DOHH2 (cell line): ENCODE data around the gene SF3B1.
A peak's percentile ranks its signal among the peaks of the same experiment; 100 is the strongest.

Experiments
- H3F3A ChIP-seq: fragments of 200-600 bp; sonication (generic), shearing (Covaris generic); 2 replicates; pipeline ENCODE4 v1.6.0; 2016; ENCODE audit warnings: antibody characterized with exemption, mild to moderate bottlenecking; ENCODE audit not compliant: control insufficient read depth, insufficient read depth
- H3K27ac ChIP-seq: fragments of 200-600 bp; sonication (generic); 2 replicates; pipeline ENCODE4 v1.5.1; 2014; ENCODE audit warnings: low read depth, mild to moderate bottlenecking, low read length, moderate library complexity
- H3K27me3 ChIP-seq: fragments of 200-600 bp; sonication (generic); 2 replicates; pipeline ENCODE4 v1.6.1; 2014; ENCODE audit warnings: mild to moderate bottlenecking, low read length, mixed read lengths; ENCODE audit not compliant: control insufficient read depth
- H3K36me3 ChIP-seq: fragments of 200-600 bp; sonication (generic); 2 replicates; pipeline ENCODE4 v1.6.1; 2014; ENCODE audit warnings: mild to moderate bottlenecking, low read length, moderate library complexity, mixed read lengths; ENCODE audit not compliant: control insufficient read depth
- H3K4me1 ChIP-seq: fragments of 200-600 bp; sonication (generic); 2 replicates; pipeline ENCODE4 v1.6.1; 2014; ENCODE audit warnings: mild to moderate bottlenecking, low read length, mixed read lengths; ENCODE audit not compliant: control insufficient read depth
- H3K4me2 ChIP-seq: fragments of 200-600 bp; sonication (generic); 2 replicates; pipeline ENCODE4 v1.6.0; 2014; ENCODE audit warnings: mild to moderate bottlenecking, low read length, moderate library complexity
- H3K4me3 ChIP-seq: fragments of 200-600 bp; sonication (generic); 2 replicates; pipeline ENCODE4 v1.5.1; 2014; ENCODE audit warnings: mild to moderate bottlenecking, low read length, mixed read lengths
- H3K79me2 ChIP-seq: fragments of 200-600 bp; sonication (generic); 2 replicates; pipeline ENCODE4 v1.6.1; 2014; ENCODE audit warnings: mild to moderate bottlenecking, low read length, mixed read lengths; ENCODE audit not compliant: control insufficient read depth
- H3K9me2 ChIP-seq: fragments of 200-600 bp; sonication (generic); replicated peaks from 2 replicates; pipeline ENCODE4 v1.6.1; 2014; ENCODE audit warnings: mild to moderate bottlenecking, low read length, mixed read lengths; ENCODE audit not compliant: control insufficient read depth
- H3K9me3 ChIP-seq: fragments of 200-600 bp; sonication (generic); 2 replicates; pipeline ENCODE4 v1.6.1; 2014; ENCODE audit warnings: antibody characterized with exemption, low read length, mixed read lengths; ENCODE audit not compliant: control insufficient read depth, insufficient read depth
- H4K20me1 ChIP-seq: fragments of 200-600 bp; sonication (generic); 2 replicates; pipeline ENCODE4 v1.6.0; 2014; ENCODE audit warnings: low read depth, mild to moderate bottlenecking, antibody characterized with exemption, low read length, moderate library complexity; ENCODE audit not compliant: control insufficient read depth, insufficient read depth
- EZH2phosphoT487 ChIP-seq: fragments of 200-600 bp; sonication (generic); IDR thresholded peaks from 2 replicates; pipeline ENCODE4 v1.6.1; 2017; ENCODE audit warnings: borderline replicate concordance, mild to moderate bottlenecking, antibody characterized with exemption, low read length, moderate library complexity, mixed read lengths
- TF ChIP-seq, protein P1 (sequence below): fragments of 200-600 bp; sonication (generic); IDR thresholded peaks from one replicate; pipeline ENCODE4 v1.5.1; 2014; ENCODE audit warnings: antibody characterized with exemption, mild to moderate bottlenecking, low read depth, low read length; ENCODE audit not compliant: poor library complexity, severe bottlenecking

The SF3B1 gene

DNA sequence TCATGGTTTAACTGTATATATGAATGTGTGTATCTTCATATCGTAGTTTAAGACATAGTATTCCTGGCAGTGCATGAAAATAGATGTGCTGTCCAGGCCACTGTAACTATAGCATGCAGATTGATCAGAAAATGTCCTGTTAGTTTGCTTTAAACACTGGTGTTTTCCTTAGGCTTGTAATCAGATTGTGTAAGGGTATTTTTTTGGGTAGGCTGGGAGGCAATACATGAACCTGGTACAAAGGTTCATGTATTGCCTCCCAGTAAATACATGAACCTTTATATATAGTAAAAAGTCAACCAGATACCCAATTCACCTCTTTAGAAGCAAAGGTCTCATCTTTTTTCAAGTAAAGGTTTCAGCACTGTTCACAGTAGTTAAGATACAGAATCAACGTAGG lies 20.1 kb upstream of the SF3B1 start:
- peak overlapping the region; percentile 88 for H3K4me3 ChIP-seq
- peak overlapping the region; percentile 73 for H3K4me2 ChIP-seq
- peaks cover 17% of the 10 kb centered on the region for H3K4me1 ChIP-seq
- H3K27ac ChIP-seq = no peak overlapping the region
- H3K9me3 ChIP-seq = no peaks in the 10 kb centered on the region
- H3K9me2 ChIP-seq = no peaks in the 10 kb centered on the region
- H3K79me2 ChIP-seq = peaks cover 67% of the 10 kb centered on the region
- H3K36me3 ChIP-seq = peaks cover 10% of the 10 kb centered on the region
- H3F3A ChIP-seq = 0 out of 2 replicates have a peak, but pooled peaks cover 3% of the 10 kb centered on the region
- 0 out of 2 replicates have a peak, but pooled peaks cover 4% of the 10 kb centered on the region for H4K20me1 ChIP-seq
- TF ChIP-seq, protein P1, sequence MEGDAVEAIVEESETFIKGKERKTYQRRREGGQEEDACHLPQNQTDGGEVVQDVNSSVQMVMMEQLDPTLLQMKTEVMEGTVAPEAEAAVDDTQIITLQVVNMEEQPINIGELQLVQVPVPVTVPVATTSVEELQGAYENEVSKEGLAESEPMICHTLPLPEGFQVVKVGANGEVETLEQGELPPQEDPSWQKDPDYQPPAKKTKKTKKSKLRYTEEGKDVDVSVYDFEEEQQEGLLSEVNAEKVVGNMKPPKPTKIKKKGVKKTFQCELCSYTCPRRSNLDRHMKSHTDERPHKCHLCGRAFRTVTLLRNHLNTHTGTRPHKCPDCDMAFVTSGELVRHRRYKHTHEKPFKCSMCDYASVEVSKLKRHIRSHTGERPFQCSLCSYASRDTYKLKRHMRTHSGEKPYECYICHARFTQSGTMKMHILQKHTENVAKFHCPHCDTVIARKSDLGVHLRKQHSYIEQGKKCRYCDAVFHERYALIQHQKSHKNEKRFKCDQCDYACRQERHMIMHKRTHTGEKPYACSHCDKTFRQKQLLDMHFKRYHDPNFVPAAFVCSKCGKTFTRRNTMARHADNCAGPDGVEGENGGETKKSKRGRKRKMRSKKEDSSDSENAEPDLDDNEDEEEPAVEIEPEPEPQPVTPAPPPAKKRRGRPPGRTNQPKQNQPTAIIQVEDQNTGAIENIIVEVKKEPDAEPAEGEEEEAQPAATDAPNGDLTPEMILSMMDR = no peak
- TF ChIP-seq EZH2phosphoT487 = no peak
- H3K27me3 ChIP-seq = no peaks in the 10 kb centered on the region

DNA sequence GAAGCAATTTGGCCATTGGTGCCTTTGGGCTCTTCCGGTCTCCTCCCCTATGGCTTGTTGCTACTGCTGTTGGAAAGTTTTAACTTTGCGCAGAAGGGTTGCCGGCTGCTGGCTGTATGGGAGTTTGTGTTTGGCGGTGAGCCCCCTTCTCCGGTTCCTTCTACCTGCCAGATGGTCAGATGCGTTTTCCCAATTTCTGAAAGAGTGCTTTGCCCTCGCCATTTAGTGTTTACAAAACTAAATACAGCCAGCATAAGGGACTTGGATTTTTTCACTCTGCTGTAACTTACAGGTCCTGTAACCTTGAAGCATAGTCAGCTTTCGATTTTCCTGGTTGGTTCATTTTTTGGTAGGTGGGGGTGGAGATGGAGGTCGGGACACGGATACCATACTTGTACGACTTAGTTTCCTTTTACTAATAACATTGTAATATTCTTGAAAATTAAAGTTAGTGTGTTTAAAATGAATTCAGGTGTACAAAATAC lies 19.1 kb upstream of the SF3B1 start:
- Histone ChIP-seq H3K4me3 (peak overlapping the region; percentile 88), H3K79me2 (peaks cover 57% of the 10 kb centered on the region)

DNA sequence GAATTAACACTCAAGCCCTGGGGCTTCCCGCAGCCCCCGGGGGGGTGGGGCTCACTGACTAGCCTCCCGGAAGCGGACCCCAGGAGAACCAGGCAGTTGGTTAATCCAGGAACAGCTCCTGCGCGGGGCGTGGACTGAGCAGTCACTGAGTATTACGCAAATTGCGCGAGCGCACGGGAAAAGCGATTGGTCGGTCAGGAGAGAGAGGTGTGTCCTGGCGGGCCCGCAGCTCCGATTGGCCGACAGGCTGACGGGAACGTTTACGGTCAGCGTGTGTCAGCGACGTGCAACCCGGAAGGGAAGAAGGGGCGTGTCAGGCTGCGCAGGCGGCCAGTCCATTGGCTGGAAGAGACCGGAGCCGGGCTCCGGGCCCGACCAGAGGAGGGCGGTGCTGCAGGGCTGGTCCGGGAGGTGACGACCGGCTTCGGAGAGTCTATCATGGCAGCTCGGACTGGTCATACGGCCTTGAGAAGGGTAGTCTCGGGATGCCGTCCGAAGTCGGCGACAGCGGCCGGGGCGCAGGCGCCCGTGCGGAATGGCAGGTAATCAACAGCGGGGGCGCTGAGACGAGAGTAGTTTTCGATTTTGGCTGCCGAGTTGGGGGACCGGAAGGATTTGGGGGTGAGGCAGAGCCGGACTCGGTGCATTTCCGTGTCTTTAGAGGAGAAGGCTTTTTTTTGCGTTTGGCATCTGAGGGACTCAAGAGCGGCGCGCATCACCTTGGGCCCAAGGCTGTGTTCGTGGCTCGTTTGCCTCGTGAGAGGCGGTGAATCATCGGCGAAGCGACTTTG lies 18.5 kb upstream of the SF3B1 start, which contains the start of gene COQ10B:
Gene COQ10B (plus strand): TSS at position 430 of the 791 bp plus-strand sequence. CDS start 9 bp downstream, at position 439.
- H3K27ac ChIP-seq = peak within 1 kb of the TSS; percentile 52

More for the DNA sequence above, 19.1 kb upstream of the SF3B1 start:
- 0 out of 2 replicates have a peak, but pooled peaks cover 3% of the 10 kb centered on the region for H3F3A ChIP-seq
- TF ChIP-seq EZH2phosphoT487 = no peak
- peak overlapping the region; percentile 73 for H3K4me2 ChIP-seq
- H3K9me3 ChIP-seq = no peaks in the 10 kb centered on the region
- H3K4me1 ChIP-seq = peaks cover 17% of the 10 kb centered on the region
- peak overlapping the region; percentile 52 for H3K27ac ChIP-seq
- 0 out of 2 replicates have a peak, but pooled peaks cover 4% of the 10 kb centered on the region for H4K20me1 ChIP-seq
- peaks cover 6% of the 10 kb centered on the region for H3K36me3 ChIP-seq
- no peaks in the 10 kb centered on the region for H3K27me3 ChIP-seq
- no peaks in the 10 kb centered on the region for H3K9me2 ChIP-seq

More for the DNA sequence above, 18.5 kb upstream of the SF3B1 start, which contains the start of gene COQ10B:
- H3F3A ChIP-seq = 0 out of 2 replicates have a peak, but pooled peaks cover 2% of the 10 kb centered on the region
- peaks cover 51% of the 10 kb centered on the region for H3K79me2 ChIP-seq
- no peaks in the 10 kb centered on the region for H3K27me3 ChIP-seq
- 0 out of 2 replicates have a peak, but pooled peaks cover 4% of the 10 kb centered on the region for H4K20me1 ChIP-seq
- H3K4me1 ChIP-seq = peaks cover 17% of the 10 kb centered on the region
- H3K4me2 ChIP-seq = peak within 1 kb of the TSS; percentile 89
- H3K9me2 ChIP-seq = no peaks in the 10 kb centered on the region
- H3K9me3 ChIP-seq = no peaks in the 10 kb centered on the region
- peaks cover 6% of the 10 kb centered on the region for H3K36me3 ChIP-seq
- H3K4me3 ChIP-seq = peak within 1 kb of the TSS; percentile 88
- TF ChIP-seq EZH2phosphoT487 = no peak
- TF ChIP-seq, protein P1 = peak; percentile 41
